Measurements from ENCODE around the gene EFNB2.

GRCh38 chr13:106523576-106523975, 11.9 kb downstream of the EFNB2 start:
- TF ChIP-seq SIN3A (IDR thresholded peaks at IDR 0.05; ENCODE audit: borderline replicate concordance, insufficient read depth, low read length) (no peak), TAF1 (IDR thresholded peaks at IDR 0.05; ENCODE audit: borderline replicate concordance, insufficient read depth, low read length) (no peak), REST (IDR thresholded peaks at IDR 0.05; ENCODE audit: insufficient read depth in 1 of 2, low read depth in 2 of 2, low read length in 2 of 2) (no peak), POLR2AphosphoS5 (IDR thresholded peaks at IDR 0.05; ENCODE audit: low read depth, low read length) (no peak)

Measured in PFSK-1 (cell line).